Measurements from ENCODE around the gene ARMC6.

The ARMC6 gene

GRCh38 chr19:19033426-19034203 lies at the start of gene ARMC6, which contains the start of gene SUGP2:
ARMC6 (plus strand) TSS chr19:19033603; CDS start chr19:19034210, 607 bp downstream.
SUGP2 (minus strand) TSS chr19:19033517; CDS start chr19:19031071, 2,446 bp downstream.
- DNase-seq, result peak; percentile 86 to 88

GRCh38 chr19:18984251-18984650 lies 49.2 kb upstream of the ARMC6 start:
- no peak for DNase-seq

GRCh38 chr19:18985257-18985656 lies 48.1 kb upstream of the ARMC6 start:
- no peak for DNase-seq

- no peak for DNase-seq
Observed at GRCh38 chr19:18987456-18987855, 45.9 kb upstream of the ARMC6 start.

- DNase-seq, result no peak
Observed at GRCh38 chr19:18989316-18989715, 44.1 kb upstream of the ARMC6 start.

- no peak for DNase-seq
Observed at GRCh38 chr19:18990128-18990708, 43.2 kb upstream of the ARMC6 start.

- no peak for DNase-seq
Observed at GRCh38 chr19:18991006-18991405, 42.4 kb upstream of the ARMC6 start.

- DNase-seq, result no peak
Observed at GRCh38 chr19:18991468-18991867, 41.9 kb upstream of the ARMC6 start.

GRCh38 chr19:18992696-18993095 lies 40.7 kb upstream of the ARMC6 start:
- no peak for DNase-seq

GRCh38 chr19:18993115-18993514 lies 40.3 kb upstream of the ARMC6 start:
- no peak for DNase-seq

- peak; percentile 10 to 15 for DNase-seq
Observed at GRCh38 chr19:18995804-18996241, 37.6 kb upstream of the ARMC6 start.

- no peak for DNase-seq
Observed at GRCh38 chr19:18996351-18996750, 37.1 kb upstream of the ARMC6 start.

GRCh38 chr19:18996796-18997394 lies 36.5 kb upstream of the ARMC6 start:
- no peak for DNase-seq

GRCh38 chr19:18998276-18998675 lies 35.1 kb upstream of the ARMC6 start:
- no peak for DNase-seq

GRCh38 chr19:18999016-18999758 lies 34.2 kb upstream of the ARMC6 start:
- no peak for DNase-seq

GRCh38 chr19:18999896-19000620 lies 33.3 kb upstream of the ARMC6 start:
- DNase-seq, result no peak

- no peak for DNase-seq
Observed at GRCh38 chr19:19004144-19004543, 29.3 kb upstream of the ARMC6 start.

GRCh38 chr19:19006213-19006612 lies 27.2 kb upstream of the ARMC6 start:
- no peak for DNase-seq

- DNase-seq, result no peak
Observed at GRCh38 chr19:19009951-19010350, 23.5 kb upstream of the ARMC6 start.

- no peak for DNase-seq
Observed at GRCh38 chr19:19010551-19010950, 22.9 kb upstream of the ARMC6 start.

GRCh38 chr19:19021115-19021514 lies 12.3 kb upstream of the ARMC6 start:
- DNase-seq, result no peak

GRCh38 chr19:19022380-19022961 lies 10.9 kb upstream of the ARMC6 start:
- no peak for DNase-seq
